WI38 (cell line): Measurements from ENCODE around the gene TMEM134.

Experiments used
- H3K4me3 ChIP-seq: 2 replicates; pipeline ENCODE4 v1.5.1; 2011; ENCODE audit warnings: low read depth, mild to moderate bottlenecking, control low read depth, low read length
- TF ChIP-seq, protein P1 (sequence below): IDR thresholded peaks from 2 replicates; pipeline ENCODE4 v1.5.1; 2012; ENCODE audit warnings: low read depth, mild to moderate bottlenecking, control low read depth, low read length

The TMEM134 gene

DNA sequence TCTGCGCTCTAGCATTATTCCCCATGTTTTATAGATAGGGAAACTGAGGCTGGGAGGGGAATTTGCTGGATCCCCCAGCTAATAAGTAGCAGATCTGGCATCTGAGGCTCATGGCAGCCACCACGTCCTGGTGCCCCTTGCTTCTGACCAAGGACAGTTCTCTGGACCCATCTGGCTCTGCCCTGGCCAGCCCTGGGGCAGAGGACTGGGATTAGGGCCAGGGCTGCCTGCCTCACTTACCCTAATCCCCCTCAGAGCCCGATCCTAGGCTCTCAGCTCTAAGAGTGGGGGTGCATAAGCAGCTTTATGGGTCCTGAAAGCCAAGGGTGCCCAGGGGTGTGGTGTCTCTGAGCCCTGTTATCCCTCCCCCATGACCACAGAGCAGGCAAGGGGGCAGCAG, 14.0 kb downstream of the TMEM134 start, which contains the start of gene CABP4:
Gene CABP4 (plus strand): TSS at position 301 of the 400 bp plus-strand sequence. CDS start 70 bp downstream, at position 371.
- TF ChIP-seq, protein P1, sequence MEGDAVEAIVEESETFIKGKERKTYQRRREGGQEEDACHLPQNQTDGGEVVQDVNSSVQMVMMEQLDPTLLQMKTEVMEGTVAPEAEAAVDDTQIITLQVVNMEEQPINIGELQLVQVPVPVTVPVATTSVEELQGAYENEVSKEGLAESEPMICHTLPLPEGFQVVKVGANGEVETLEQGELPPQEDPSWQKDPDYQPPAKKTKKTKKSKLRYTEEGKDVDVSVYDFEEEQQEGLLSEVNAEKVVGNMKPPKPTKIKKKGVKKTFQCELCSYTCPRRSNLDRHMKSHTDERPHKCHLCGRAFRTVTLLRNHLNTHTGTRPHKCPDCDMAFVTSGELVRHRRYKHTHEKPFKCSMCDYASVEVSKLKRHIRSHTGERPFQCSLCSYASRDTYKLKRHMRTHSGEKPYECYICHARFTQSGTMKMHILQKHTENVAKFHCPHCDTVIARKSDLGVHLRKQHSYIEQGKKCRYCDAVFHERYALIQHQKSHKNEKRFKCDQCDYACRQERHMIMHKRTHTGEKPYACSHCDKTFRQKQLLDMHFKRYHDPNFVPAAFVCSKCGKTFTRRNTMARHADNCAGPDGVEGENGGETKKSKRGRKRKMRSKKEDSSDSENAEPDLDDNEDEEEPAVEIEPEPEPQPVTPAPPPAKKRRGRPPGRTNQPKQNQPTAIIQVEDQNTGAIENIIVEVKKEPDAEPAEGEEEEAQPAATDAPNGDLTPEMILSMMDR: no peak
- H3K4me3 ChIP-seq: no peak within 1 kb of the TSS

DNA sequence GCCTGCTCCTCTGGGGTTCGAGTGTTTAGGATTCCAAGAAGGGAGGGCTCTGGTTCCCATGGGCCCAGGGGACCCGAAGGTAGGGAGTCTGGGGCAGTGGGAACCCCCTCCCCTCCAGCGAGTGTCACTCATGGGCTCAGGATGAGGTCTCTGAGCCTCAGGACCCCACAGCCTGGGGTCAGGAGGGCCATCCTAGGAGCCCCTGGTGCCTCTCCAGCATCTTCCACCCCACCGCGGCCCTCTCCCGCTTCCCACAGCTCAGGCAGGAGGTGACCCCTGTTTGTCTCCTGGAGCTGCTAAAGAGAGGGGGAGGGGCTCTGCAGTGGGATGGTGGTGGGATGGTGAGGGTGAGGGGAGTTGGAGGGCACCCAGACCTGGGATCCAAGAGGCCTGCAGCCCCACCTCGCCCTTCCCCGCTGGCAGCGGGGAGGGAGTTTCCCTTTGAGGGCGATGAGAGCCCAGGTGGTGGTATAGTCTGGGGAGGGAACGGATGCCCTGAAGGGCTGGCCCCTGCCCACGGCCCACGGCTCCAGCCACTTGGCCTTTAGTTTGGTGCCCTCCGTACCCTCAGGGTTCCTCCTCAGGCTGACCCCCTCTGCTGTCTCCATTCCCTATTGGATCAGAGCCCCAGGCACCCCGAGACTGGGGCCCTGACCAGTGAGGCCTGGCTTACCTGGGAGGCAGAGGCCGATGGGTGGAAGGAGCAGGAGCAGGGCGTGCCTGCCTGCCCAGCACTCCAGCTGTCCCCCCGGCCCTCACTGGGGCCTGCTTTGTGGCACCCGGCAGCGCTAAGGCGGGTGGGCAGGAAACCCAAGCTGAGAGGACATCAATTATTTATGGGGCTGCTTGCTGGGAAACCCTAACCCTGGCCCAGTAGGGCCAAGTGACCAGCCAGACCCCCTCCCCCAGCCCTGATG, 15.0 kb downstream of the TMEM134 start:
- no peak overlapping the region for H3K4me3 ChIP-seq
- TF ChIP-seq, protein P1: no peak

DNA sequence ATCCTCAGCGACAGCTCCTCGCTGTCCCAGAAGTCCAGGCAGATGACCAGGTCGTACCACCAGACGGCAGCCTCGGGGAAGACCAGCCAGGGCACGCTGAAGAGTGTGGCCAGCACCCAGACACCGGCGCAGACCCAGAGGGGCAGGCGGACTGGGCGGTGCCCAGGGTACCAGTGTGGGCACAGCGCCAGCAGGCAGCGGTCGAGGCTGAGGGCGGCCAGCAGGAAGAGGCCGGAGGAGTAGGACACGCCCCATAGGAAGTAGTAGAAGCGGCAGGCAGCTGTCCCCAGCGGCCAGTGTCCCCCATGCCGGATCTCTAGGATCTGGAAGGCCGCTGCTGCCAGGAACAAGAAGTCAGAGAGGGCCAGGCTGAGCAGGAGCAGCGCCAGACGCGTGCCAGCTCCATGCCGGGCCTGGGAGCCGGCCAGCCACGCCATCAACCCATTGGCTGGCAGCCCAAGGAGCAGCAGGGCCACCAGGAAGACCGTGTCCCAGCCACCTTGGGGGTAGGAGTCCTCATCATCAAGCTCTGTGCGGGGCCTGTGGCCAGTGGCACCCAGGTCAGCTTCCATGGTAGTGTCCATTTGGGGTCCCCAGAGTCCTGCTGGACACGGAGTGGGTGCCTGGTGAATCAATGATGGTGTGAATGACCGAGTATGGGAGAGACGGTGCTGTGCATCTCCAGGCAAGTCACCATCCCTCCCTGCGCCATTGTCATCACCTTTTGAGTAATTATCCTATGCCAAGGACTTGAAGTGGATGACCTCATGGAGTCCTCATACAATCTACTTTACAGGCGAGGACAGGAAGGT, 16.7 kb downstream of the TMEM134 start, which contains the start of gene GPR152:
Gene GPR152 (minus strand): TSS at position 589 of the 812 bp plus-strand sequence. CDS start 5 bp downstream, at position 584.
- no peak within 1 kb of the TSS for H3K4me3 ChIP-seq
- TF ChIP-seq, protein P1: no peak

DNA sequence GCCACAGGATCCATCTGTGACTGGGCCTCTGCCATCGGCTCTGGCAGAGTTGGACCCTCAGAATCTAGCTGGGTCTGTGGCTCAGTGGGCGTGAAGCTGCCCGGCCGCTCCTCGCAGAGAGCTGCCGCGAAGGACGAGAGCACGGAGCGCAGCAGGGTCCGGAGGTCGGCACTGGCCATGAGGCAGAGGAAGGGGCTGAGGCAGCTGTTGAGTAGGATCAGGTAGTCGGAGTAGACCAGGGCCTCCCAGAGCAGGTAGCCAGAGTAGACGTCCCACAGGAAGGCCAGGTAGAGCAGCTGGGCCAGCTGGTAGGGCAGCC, 17.4 kb downstream of the TMEM134 start:
- TF ChIP-seq, protein P1: no peak
- H3K4me3 ChIP-seq: no peak overlapping the region

DNA sequence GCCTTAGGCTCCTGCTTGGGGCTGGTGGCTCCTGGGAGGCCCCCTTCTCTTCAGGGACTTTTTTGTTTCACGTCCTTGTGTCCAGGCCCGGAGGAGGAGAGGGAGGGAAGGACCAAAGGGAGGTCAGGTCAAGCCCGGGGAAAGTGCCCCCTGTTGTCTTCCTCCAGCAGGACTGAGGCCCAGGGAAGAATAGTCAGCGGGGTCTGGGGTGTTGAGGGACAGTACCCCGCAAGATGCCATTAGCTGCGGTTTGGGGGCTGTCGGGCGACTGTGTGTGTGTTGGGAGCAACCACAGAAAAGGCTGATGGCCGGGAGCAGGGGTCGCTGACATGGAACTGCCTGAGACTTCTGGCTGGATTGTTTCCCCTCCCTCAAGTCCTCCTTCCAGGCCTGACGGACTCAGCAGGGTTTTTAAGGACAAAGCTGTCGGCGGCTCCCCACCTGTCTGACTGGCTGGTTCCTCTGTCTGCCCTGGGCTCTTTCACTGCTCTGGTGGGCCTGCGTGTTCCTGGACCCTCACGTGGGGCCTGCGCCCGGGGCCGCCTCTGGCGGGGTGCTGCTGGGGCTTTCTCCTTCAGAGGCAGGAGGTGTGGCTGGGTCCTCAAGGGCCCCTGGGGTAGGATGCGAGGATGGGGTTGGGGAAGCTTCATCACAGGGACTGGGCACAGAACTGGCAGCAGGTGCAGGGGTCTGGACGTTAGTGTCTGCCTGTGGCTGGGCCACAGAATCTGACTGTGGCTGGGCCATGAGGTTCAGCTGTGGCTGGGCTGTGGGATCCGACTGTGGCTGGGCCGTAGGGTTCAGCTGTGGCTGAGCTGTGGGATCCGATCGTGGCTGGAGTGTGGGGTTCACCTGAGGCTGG, 18.0 kb downstream of the TMEM134 start:
- TF ChIP-seq, protein P1: no peak

DNA sequence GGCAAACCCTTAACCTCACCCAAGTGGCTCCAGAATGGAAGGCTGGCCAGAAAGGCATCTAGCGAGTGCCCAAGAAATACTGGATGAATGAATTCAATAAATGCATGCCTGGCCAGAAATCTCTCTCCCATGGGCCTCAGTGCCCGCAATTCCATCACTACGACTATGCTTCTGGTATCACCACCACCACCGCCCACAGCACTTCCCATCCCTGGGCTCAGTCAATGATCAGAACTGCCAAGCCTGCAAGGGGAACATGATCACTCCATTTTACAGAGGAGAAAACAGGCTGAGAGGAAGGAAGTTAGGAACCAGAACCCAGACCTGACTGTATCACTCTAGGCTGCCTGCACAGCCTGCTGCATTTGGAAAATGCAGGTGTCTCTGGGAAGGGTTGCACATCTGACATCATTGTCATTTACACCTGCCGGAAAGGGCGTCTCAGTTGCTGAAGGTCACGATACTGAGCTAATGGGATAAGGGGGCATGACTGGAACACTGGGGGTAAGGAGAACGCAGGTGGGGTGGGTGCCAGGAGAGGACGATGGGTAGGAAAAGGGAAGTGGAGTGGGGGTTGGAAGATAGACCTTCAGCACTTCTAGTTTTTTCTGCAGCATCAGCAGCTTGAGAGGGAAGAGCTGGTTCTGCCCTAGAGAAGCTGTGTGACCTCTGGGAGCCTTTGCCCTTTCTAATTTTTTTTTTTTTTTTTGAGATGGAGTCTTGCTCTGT, 19.8 kb downstream of the TMEM134 start:
- H3K4me3 ChIP-seq: no peak overlapping the region
- TF ChIP-seq, protein P1: no peak

More for the DNA sequence above, 18.0 kb downstream of the TMEM134 start:
- no peak overlapping the region for H3K4me3 ChIP-seq
